ENCODE results near the gene NDUFB7. TPM values are rescaled to one million over a fixed set of nuclear protein-coding genes. Genes with fewer than 3 reads are reported as not detected.
"Not testable (repeated sequence)": the region's sequence is repeated elsewhere in the genome, so short reads cannot be mapped to it uniquely, and the experiment has no call there.

Gene NDUFB7
- total RNA-seq, 1 donor from 2014 or later, result 400 TPM

- no peak for DNase-seq (ENCODE audit: low read depth)
- H3K4me3 ChIP-seq (ENCODE audit: low read depth, low read length), result no peak overlapping the region
- no peak for TF ChIP-seq CTCF (conservative IDR thresholded peaks at IDR 0.05; ENCODE audit: low read depth, low read length)
These were observed 4.8 kb downstream of the NDUFB7 start for GRCh38 chr19:14567079-14567478.

DNA sequence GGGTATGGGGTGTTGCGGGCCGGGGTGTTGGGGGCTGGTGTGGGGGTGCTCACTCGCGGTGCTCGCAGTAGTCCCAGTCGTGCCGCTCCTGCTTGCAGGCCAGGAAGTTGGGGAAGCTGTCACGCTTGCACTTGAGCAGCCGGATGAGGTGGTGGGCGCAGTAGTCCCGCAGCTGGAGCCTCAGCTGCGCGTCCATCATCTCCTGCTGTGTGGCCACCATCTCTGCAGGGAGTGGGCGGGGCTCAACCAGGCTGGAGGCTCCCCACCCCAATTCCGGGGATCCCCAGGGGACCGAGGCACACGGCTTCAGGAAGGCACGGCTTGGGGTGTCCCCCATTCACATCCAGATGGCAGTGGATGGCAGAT is 5.2 kb downstream of the NDUFB7 start:
- no peak for TF ChIP-seq CTCF (conservative IDR thresholded peaks at IDR 0.05; ENCODE audit: low read depth, low read length)
- H3K4me3 ChIP-seq (ENCODE audit: low read depth, low read length), result no peak overlapping the region
- DNase-seq (ENCODE audit: low read depth), result no peak

DNA sequence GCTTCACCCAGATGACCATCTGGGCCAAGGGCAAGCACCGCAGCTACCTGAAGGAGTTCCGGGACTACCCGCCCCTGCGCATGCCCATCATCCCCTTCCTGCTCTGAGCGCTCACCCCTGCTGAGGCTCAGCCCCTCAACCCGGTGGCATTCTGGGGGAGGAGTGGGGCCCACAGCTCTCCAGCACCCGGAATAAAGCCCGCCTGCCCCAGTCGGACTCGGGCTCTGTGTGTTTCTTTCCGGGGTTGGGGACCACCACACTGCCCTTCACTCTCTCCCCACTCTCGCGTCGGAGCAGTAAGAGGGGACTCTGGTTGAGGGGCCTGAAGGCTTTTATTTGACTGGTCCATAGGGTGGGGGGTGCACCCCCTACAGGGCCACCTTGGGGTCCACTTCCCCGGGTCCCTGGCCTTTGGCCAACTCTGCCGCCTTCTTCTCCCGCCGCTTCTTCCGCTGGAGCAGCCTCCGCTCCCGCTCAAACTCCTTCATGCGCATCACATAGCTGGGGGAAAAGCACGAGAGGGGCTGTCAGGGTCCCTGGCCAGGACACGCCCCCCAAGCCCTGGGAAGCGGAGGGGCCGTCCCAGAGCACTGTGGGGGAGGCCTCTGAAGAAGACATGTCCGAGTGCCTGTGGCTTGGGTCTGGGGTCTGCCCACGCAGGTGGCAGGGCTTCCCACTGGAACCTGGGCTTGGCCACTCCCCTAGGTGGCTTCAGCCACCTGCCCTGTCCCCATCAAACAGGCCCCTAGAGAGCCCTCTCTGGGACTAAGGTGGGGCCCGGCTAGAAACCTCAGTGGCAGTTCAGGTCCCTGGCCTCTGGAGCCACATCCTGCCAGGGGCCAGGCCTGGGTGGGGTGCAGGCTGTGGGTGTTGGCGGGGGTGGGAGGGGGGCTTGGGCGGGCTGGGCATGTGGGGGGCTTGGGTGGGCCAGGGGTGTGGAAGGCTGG is 5.8 kb downstream of the NDUFB7 start:
- H3K4me3 ChIP-seq (ENCODE audit: low read depth, low read length), result no peak overlapping the region
- no peak for DNase-seq (ENCODE audit: low read depth)
- no peak for TF ChIP-seq CTCF (conservative IDR thresholded peaks at IDR 0.05; ENCODE audit: low read depth, low read length)

GRCh38 chr19:14565298-14565679 is 6.6 kb downstream of the NDUFB7 start:
- DNase-seq (ENCODE audit: low read depth), result no peak
- H3K4me3 ChIP-seq (ENCODE audit: low read depth, low read length), result no peak overlapping the region
- TF ChIP-seq CTCF (conservative IDR thresholded peaks at IDR 0.05; ENCODE audit: low read depth, low read length), result no peak

DNA sequence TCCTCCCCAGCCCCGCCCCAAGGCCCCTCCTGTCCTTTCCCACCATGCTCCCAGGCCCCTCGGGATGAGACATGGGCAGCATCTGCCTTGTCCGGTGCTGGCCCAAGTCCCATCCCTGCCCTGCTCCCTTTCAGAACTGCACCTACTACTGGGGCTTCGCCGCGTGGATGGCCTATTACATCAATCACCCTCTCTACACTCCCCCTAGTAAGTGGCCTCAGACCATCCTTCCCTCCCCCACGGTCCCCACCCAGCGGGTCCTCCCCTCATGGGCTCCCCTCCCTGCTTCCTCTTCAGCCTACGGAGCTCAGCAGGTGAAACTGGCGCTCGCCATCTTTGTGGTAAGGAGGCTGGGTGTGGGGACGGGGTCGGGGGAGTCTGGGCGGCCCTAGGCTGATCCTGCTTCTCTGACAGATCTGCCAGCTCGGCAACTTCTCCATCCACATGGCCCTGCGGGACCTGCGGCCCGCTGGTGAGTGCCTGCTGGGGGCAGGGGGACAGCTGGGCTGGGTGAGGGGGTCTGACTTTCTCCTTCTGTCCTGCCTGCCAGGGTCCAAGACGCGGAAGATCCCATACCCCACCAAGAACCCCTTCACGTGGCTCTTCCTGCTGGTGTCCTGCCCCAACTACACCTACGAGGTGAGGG is 7.1 kb downstream of the NDUFB7 start:
- H3K4me3 ChIP-seq (ENCODE audit: low read depth, low read length); DNase-seq (ENCODE audit: low read depth): not testable (repeated sequence)

DNA sequence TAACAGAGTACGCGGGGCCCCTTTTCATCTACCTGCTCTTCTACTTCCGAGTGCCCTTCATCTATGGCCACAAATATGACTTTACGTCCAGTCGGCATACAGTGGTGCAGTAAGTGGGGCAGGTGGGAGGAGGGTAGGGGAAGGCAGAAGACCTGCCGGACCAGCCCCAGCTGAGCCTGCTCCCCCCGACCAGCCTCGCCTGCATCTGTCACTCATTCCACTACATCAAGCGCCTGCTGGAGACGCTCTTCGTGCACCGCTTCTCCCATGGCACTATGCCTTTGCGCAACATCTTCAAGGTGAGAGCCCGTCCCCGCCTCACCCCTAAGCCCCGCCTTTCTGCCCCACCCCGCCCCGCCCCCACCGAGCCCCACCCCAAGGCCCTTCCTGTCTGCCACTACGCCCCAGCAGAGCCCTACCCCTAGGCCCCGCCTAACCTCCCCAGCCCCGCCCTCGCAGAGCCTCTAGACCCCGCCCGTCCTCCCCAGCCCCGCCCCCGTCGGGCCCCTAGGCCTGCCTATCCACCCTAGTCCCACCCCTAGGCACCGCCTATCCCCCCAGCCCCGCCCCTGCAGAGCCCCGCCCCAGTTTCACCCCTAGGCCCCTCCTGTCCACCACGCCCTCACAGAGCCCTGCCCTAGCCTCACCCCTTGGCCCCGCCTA is 7.7 kb downstream of the NDUFB7 start:
- TF ChIP-seq CTCF (conservative IDR thresholded peaks at IDR 0.05; ENCODE audit: low read depth, low read length), result no peak
- DNase-seq (ENCODE audit: low read depth), result no peak
- H3K4me3 ChIP-seq (ENCODE audit: low read depth, low read length), result no peak overlapping the region

DNA sequence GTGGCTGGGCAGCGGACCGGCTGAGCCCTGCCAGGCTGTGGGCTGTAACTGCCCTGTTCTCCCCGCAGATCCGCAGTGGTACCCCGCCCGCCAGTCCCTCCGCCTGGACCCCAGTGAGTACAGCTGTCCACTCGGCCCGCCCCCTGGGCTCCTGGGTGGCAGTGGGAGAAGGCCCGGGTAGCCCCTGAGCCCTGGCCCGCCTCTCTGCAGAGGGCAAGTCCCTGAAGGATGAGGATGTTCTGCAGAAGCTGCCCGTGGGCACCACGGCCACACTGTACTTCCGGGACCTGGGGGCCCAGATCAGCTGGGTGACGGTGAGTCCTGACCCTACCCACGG is 8.3 kb downstream of the NDUFB7 start:
- TF ChIP-seq CTCF (conservative IDR thresholded peaks at IDR 0.05; ENCODE audit: low read depth, low read length), result no peak
- no peak for DNase-seq (ENCODE audit: low read depth)
- H3K4me3 ChIP-seq (ENCODE audit: low read depth, low read length), result no peak overlapping the region
